ENCODE data around the gene ZDHHC7.

Gene ZDHHC7

GRCh38 chr16:84993926-84994325 is 17.4 kb downstream of the ZDHHC7 start:
- DNase-seq (ENCODE audit: low spot score), result no peak

GRCh38 chr16:84992717-84993075 is 18.6 kb downstream of the ZDHHC7 start:
- no peak for DNase-seq (ENCODE audit: low spot score)

- DNase-seq (ENCODE audit: low spot score), result no peak
Measured at GRCh38 chr16:84990782-84991181, 20.6 kb downstream of the ZDHHC7 start.

- no peak for DNase-seq (ENCODE audit: low spot score)
Measured at GRCh38 chr16:84989749-84990620, 21.4 kb downstream of the ZDHHC7 start.

GRCh38 chr16:84988328-84989080 is 22.8 kb downstream of the ZDHHC7 start:
- DNase-seq (ENCODE audit: low spot score), result no peak

GRCh38 chr16:84986879-84987278 is 24.5 kb downstream of the ZDHHC7 start:
- DNase-seq (ENCODE audit: low spot score), result no peak

- no peak for DNase-seq (ENCODE audit: low spot score)
Measured at GRCh38 chr16:84986102-84986501, 25.2 kb downstream of the ZDHHC7 start.

GRCh38 chr16:84985079-84986065 is 26.0 kb downstream of the ZDHHC7 start:
- DNase-seq (ENCODE audit: low spot score), result no peak

GRCh38 chr16:84982434-84982833 is 28.9 kb downstream of the ZDHHC7 start:
- no peak for DNase-seq (ENCODE audit: low spot score)

GRCh38 chr16:84979516-84979915 is 31.8 kb downstream of the ZDHHC7 start:
- no peak for DNase-seq (ENCODE audit: low spot score)

- DNase-seq (ENCODE audit: low spot score), result no peak
Measured at GRCh38 chr16:84976644-84977400, 34.5 kb downstream of the ZDHHC7 start.

- DNase-seq (ENCODE audit: low spot score), result no peak
Measured at GRCh38 chr16:84975522-84975921, 35.8 kb downstream of the ZDHHC7 start.

- DNase-seq (ENCODE audit: low spot score), result no peak
Measured at GRCh38 chr16:84975066-84975465, 36.3 kb downstream of the ZDHHC7 start.

- DNase-seq (ENCODE audit: low spot score), result no peak
Measured at GRCh38 chr16:84973776-84974523, 37.4 kb downstream of the ZDHHC7 start.

GRCh38 chr16:84973236-84973635 is 38.1 kb downstream of the ZDHHC7 start:
- DNase-seq (ENCODE audit: low spot score), result no peak

GRCh38 chr16:84970447-84971127 is 40.7 kb downstream of the ZDHHC7 start:
- DNase-seq (ENCODE audit: low spot score), result peak; percentile 80

GRCh38 chr16:84967828-84968227 is 43.5 kb downstream of the ZDHHC7 start:
- no peak for DNase-seq (ENCODE audit: low spot score)

GRCh38 chr16:84965428-84966415 is 45.6 kb downstream of the ZDHHC7 start:
- no peak for DNase-seq (ENCODE audit: low spot score)
